DND-41 (cell line): ENCODE data around the gene KIF13A.

Experiments used
- ATAC-seq: fragments of 200-7000 bp; cut with Tn5 transposase; 3 replicates; pipeline ENCODE4 v1.9.1; 2021; ENCODE audit warnings: low read depth; ENCODE audit not compliant: insufficient read depth
- DNase-seq: peaks from one replicate; pipeline ENCODE4 v3.0.0-alpha.2; 2020
- H2AFZ ChIP-seq: 2 replicates; pipeline ENCODE4 v1.6.0; 2012; ENCODE audit warnings: low read depth, low read length
- H3K27ac ChIP-seq: 2 replicates; pipeline ENCODE4 v1.5.1; 2012; ENCODE audit warnings: low read length, inconsistent platforms
- H3K27me3 ChIP-seq: fragments of 200-600 bp; sonication (generic); 2 replicates; pipeline ENCODE4 v1.6.0; 2012; ENCODE audit warnings: low read length, mild to moderate bottlenecking, inconsistent platforms; ENCODE audit not compliant: insufficient read depth, poor library complexity
- H3K36me3 ChIP-seq: 2 replicates; pipeline ENCODE4 v1.5.1; 2012; ENCODE audit warnings: low read length, inconsistent platforms; ENCODE audit not compliant: insufficient read depth
- H3K4me1 ChIP-seq: 2 replicates; pipeline ENCODE4 v1.5.1; 2012; ENCODE audit warnings: mild to moderate bottlenecking, low read length; ENCODE audit not compliant: insufficient read depth
- H3K4me2 ChIP-seq: 2 replicates; pipeline ENCODE4 v1.6.0; 2012; ENCODE audit warnings: mild to moderate bottlenecking, moderate library complexity, low read length, inconsistent platforms; ENCODE audit not compliant: insufficient read depth
- H3K4me3 ChIP-seq, 2 experiments: fragments of 200-600 bp in 1 of 2; shearing (Covaris generic) in 1 of 2; 2 replicates each; pipeline ENCODE4 v1.5.1; 2012 to 2016; ENCODE audit warnings: inconsistent platforms in 2 of 2, low read length in 2 of 2, mild to moderate bottlenecking in 2 of 2, low read depth in 1 of 2, moderate library complexity in 1 of 2
- H3K79me2 ChIP-seq: 2 replicates; pipeline ENCODE4 v1.6.0; 2012; ENCODE audit warnings: low read length, inconsistent platforms; ENCODE audit not compliant: insufficient read depth
- H3K9ac ChIP-seq: 2 replicates; pipeline ENCODE4 v1.6.0; 2012; ENCODE audit warnings: low read depth, mild to moderate bottlenecking, inconsistent platforms, low read length, moderate library complexity
- H3K9me3 ChIP-seq: 2 replicates; pipeline ENCODE4 v1.5.1; 2012; ENCODE audit warnings: low read length, moderate library complexity, mild to moderate bottlenecking, inconsistent platforms; ENCODE audit not compliant: insufficient read depth, severe bottlenecking
- H4K20me1 ChIP-seq: 2 replicates; pipeline ENCODE4 v1.6.0; 2012; ENCODE audit warnings: low read length; ENCODE audit not compliant: insufficient read depth
- EZH2 ChIP-seq: IDR thresholded peaks from 3 replicates; pipeline ENCODE4 v1.6.1; 2012; ENCODE audit warnings: borderline replicate concordance, low read depth, mild to moderate bottlenecking, moderate library complexity, low read length, inconsistent platforms; ENCODE audit not compliant: severe bottlenecking
- TF ChIP-seq, protein P1 (sequence below): IDR thresholded peaks from 2 replicates; pipeline ENCODE4 v1.5.1; 2012; ENCODE audit warnings: borderline replicate concordance, low read length, moderate library complexity, mild to moderate bottlenecking; ENCODE audit not compliant: poor library complexity, severe bottlenecking; ENCODE audit errors: extremely low read depth

Gene KIF13A

GRCh38 chr6:17998442-17998841 lies 11.0 kb upstream of the KIF13A start:
- no peak for TF ChIP-seq EZH2
- TF ChIP-seq, protein P1, sequence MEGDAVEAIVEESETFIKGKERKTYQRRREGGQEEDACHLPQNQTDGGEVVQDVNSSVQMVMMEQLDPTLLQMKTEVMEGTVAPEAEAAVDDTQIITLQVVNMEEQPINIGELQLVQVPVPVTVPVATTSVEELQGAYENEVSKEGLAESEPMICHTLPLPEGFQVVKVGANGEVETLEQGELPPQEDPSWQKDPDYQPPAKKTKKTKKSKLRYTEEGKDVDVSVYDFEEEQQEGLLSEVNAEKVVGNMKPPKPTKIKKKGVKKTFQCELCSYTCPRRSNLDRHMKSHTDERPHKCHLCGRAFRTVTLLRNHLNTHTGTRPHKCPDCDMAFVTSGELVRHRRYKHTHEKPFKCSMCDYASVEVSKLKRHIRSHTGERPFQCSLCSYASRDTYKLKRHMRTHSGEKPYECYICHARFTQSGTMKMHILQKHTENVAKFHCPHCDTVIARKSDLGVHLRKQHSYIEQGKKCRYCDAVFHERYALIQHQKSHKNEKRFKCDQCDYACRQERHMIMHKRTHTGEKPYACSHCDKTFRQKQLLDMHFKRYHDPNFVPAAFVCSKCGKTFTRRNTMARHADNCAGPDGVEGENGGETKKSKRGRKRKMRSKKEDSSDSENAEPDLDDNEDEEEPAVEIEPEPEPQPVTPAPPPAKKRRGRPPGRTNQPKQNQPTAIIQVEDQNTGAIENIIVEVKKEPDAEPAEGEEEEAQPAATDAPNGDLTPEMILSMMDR: no peak
- no peak for ATAC-seq
- Histone ChIP-seq H3K4me2 (no peak overlapping the region), H3K36me3 (no peaks in the 10 kb centered on the region), H4K20me1 (no peaks in the 10 kb centered on the region), H3K9me3 (no peaks in the 10 kb centered on the region), H2AFZ (no peak overlapping the region), H3K27me3 (no peaks in the 10 kb centered on the region), H3K79me2 (no peaks in the 10 kb centered on the region), H3K4me3 (no peak overlapping the region), H3K4me1 (no peaks in the 10 kb centered on the region), H3K27ac (no peak overlapping the region), H3K9ac (no peak overlapping the region)
- DNase-seq: no peak

GRCh38 chr6:17998003-17998402 lies 10.6 kb upstream of the KIF13A start:
- Histone ChIP-seq H3K9ac (no peak overlapping the region), H3K27me3 (no peaks in the 10 kb centered on the region), H2AFZ (no peak overlapping the region), H3K9me3 (no peaks in the 10 kb centered on the region), H3K79me2 (no peaks in the 10 kb centered on the region), H3K4me2 (no peak overlapping the region), H3K27ac (no peak overlapping the region), H4K20me1 (no peaks in the 10 kb centered on the region), H3K36me3 (no peaks in the 10 kb centered on the region), H3K4me1 (no peaks in the 10 kb centered on the region), H3K4me3 (no peak overlapping the region)
- DNase-seq: no peak
- ATAC-seq: no peak
- TF ChIP-seq, protein P1: no peak
- no peak for TF ChIP-seq EZH2

- no peak for ATAC-seq
- Histone ChIP-seq H3K79me2 (no peaks in the 10 kb centered on the region), H3K27me3 (no peaks in the 10 kb centered on the region), H4K20me1 (no peaks in the 10 kb centered on the region), H3K4me2 (no peak overlapping the region), H3K36me3 (no peaks in the 10 kb centered on the region), H3K9ac (no peak overlapping the region), H3K27ac (no peak overlapping the region), H2AFZ (no peak overlapping the region), H3K4me1 (no peaks in the 10 kb centered on the region), H3K4me3 (no peak overlapping the region), H3K9me3 (no peaks in the 10 kb centered on the region)
- TF ChIP-seq, protein P1: no peak
- TF ChIP-seq EZH2: no peak
- DNase-seq: no peak
Measured at GRCh38 chr6:17995414-17995813, 8.0 kb upstream of the KIF13A start.

DNA sequence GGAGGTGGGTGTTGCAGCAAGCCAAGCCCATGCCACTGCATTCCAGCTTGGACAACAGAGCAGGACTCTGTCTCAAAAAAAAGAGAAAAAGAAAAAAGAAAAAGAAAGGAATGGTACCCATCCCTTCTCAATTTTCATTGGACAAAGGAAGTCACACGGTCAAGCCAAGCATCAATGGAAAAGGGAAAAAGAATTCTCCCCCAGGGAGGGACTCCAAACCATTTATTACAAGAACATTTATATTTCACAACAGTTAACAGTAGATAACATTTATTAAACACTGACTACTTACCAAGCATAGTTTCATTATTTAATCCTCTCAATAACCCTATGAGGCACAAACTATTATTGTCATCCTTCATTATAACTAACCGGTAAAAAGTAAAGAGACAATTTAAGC lies 6.6 kb upstream of the KIF13A start:
- no peak overlapping the region for H3K4me3 ChIP-seq
- DNase-seq: no peak
- H2AFZ ChIP-seq: no peak overlapping the region
- no peaks in the 10 kb centered on the region for H3K36me3 ChIP-seq
- H4K20me1 ChIP-seq: no peaks in the 10 kb centered on the region
- H3K4me2 ChIP-seq: no peak overlapping the region
- H3K4me1 ChIP-seq: no peaks in the 10 kb centered on the region
- no peaks in the 10 kb centered on the region for H3K27me3 ChIP-seq
- H3K27ac ChIP-seq: no peak overlapping the region
- no peak for ATAC-seq
- H3K9ac ChIP-seq: no peak overlapping the region
- H3K9me3 ChIP-seq: no peaks in the 10 kb centered on the region
- TF ChIP-seq, protein P1: no peak
- TF ChIP-seq EZH2: no peak
- no peaks in the 10 kb centered on the region for H3K79me2 ChIP-seq
